T-cell (primary cell): ENCODE measurements around the gene LRRC9. TPM values are rescaled to one million over a fixed set of nuclear protein-coding genes. Genes with fewer than 3 reads are reported as not detected.
"Not testable (repeated sequence)": the region's sequence is repeated elsewhere in the genome, so short reads cannot be mapped to it uniquely, and the experiment has no call there.

Experiments used
- ATAC-seq, 4 experiments: fragments of 200-7000 bp in 3 of 4; fragments of 150-1000 bp in 1 of 4; cut with Tn5 transposase; replicated peaks in 1 of 4; 1 replicate in 3 of 4; 2 replicates in 1 of 4; pipeline ENCODE4 v1.10.0; 2021; ENCODE audit warnings: moderate library complexity in 3 of 4, mild to moderate bottlenecking in 2 of 4, moderate number of reproducible peaks in 1 of 4
- CTCF ChIA-PET, 2 donors: fragments of 300-600 bp; sonication (Branson Sonifier 250); formaldehyde crosslinking; loops; one replicate each; lab custom pipeline; 2022; ENCODE audit warnings: antibody characterized with exemption in 2 of 2; lab: Charles Lee
- POLR2A ChIA-PET, 2 donors: fragments of 300-600 bp; sonication (Branson Sonifier 250); formaldehyde crosslinking; loops; one replicate each; lab custom pipeline; 2022; ENCODE audit warnings: antibody characterized with exemption in 2 of 2; lab: Charles Lee
- DNase-seq, 35 experiments: peaks; one replicate each; pipeline versions ENCODE4 v3.0.0 to v3.0.0-alpha.2; 2013 to 2023
- H3K27ac ChIP-seq: one replicate; pipeline ENCODE4 v1.5.1; 2013; ENCODE audit warnings: low read length
- H3K27me3 ChIP-seq, 2 experiments: replicated peaks in 1 of 2; 1 replicate in 1 of 2; 2 replicates in 1 of 2; pipeline versions ENCODE4 v1.6.1 to v1.7.0; 2013; ENCODE audit warnings: low read length in 1 of 2, mixed read lengths in 1 of 2; ENCODE audit not compliant: control insufficient read depth in 2 of 2, insufficient read depth in 2 of 2; ENCODE audit errors: extremely low read depth in 1 of 2
- H3K36me3 ChIP-seq, 2 donors: 1 replicate in 1 of 2; 2 replicates in 1 of 2; pipeline versions ENCODE4 v1.6.1 to v1.7.0; 2013; ENCODE audit warnings: low read length in 1 of 2; ENCODE audit not compliant: control insufficient read depth in 2 of 2, insufficient read depth in 1 of 2; ENCODE audit errors: extremely low read depth in 1 of 2
- H3K4me1 ChIP-seq, 2 experiments: 1 replicate in 1 of 2; 2 replicates in 1 of 2; pipeline versions ENCODE4 v1.6.1 to v1.7.0; 2013; ENCODE audit warnings: low read length in 2 of 2, mixed read lengths in 1 of 2; ENCODE audit not compliant: insufficient read depth in 2 of 2, control insufficient read depth in 1 of 2; ENCODE audit errors: extremely low read depth in 1 of 2
- H3K4me3 ChIP-seq, 2 donors: 1 replicate in 1 of 2; 2 replicates in 1 of 2; pipeline versions ENCODE4 v1.5.1 to v1.7.0; 2013; ENCODE audit warnings: mild to moderate bottlenecking in 2 of 2, low read length in 1 of 2, moderate library complexity in 1 of 2; ENCODE audit not compliant: control insufficient read depth in 1 of 2; ENCODE audit errors: extremely low read depth in 1 of 2
- H3K9me3 ChIP-seq: 2 replicates; pipeline ENCODE4 v1.7.0; 2013
- H3K27ac Mint-ChIP-seq, 2 donors: one replicate each; pipeline ENCODE4 v1.8.0; 2020 to 2021; ENCODE audit warnings: mild to moderate bottlenecking in 2 of 2, mixed read lengths in 2 of 2
- H3K27me3 Mint-ChIP-seq, 2 donors: one replicate each; pipeline ENCODE4 v1.8.0; 2021 to 2022; ENCODE audit warnings: mixed read lengths in 2 of 2
- H3K36me3 Mint-ChIP-seq: one replicate; pipeline ENCODE4 v1.8.0; 2021; ENCODE audit warnings: mixed read lengths
- H3K4me1 Mint-ChIP-seq, 3 donors: one replicate each; pipeline ENCODE4 v1.8.0; 2020 to 2022; ENCODE audit warnings: mixed read lengths in 3 of 3, mild to moderate bottlenecking in 1 of 3
- H3K4me3 Mint-ChIP-seq, 3 donors: one replicate each; pipeline ENCODE4 v1.8.0; 2020 to 2022; ENCODE audit warnings: mild to moderate bottlenecking in 3 of 3, mixed read lengths in 3 of 3, moderate library complexity in 3 of 3
- H3K9me3 Mint-ChIP-seq, 3 donors: one replicate each; pipeline ENCODE4 v1.8.0; 2020 to 2022; ENCODE audit warnings: mixed read lengths in 3 of 3
- WGBS: methylation state at CpG from one replicate; pipeline ENCODE4 v1.1.5; 2013; ENCODE audit warnings: missing lambda C conversion rate; ENCODE audit not compliant: insufficient coverage; 5-methylcytosine and 5-hydroxymethylcytosine counted together
- total RNA-seq, 35 experiments: library from RNA in 6 of 35; stranded (reverse) in 6 of 35; fragments of 120-200 nt in 1 of 35; gene quantifications; one replicate each; pipeline versions ENCODE4 v1.2.1 to v1.2.4 and lab custom pipeline; 2013 to 2026

LRRC9 gene
- total RNA-seq, 5 donors from 2014 or later (not counting 1 experiment from before 2014, with no cell fraction given): not detected

GRCh38 chr14:60010263-60010662, 90.3 kb downstream of the LRRC9 start:
- H3K4me3 Mint-ChIP-seq, H3K27me3 ChIP-seq, ATAC-seq, H3K36me3 Mint-ChIP-seq, H3K4me3 ChIP-seq, H3K9me3 ChIP-seq, POLR2A ChIA-PET, H3K36me3 ChIP-seq, H3K4me1 ChIP-seq, H3K4me1 Mint-ChIP-seq, H3K27ac Mint-ChIP-seq, DNase-seq, H3K27ac ChIP-seq: not testable (repeated sequence)
- Mint-ChIP-seq H3K27me3 (peaks cover 7 to 11% of the 10 kb centered on the region in 2 donors), H3K9me3 (peaks cover 12 to 16% (median 12%) of the 10 kb centered on the region in 3 donors)
- WGBS: 60% methylated on average over 1 of the region's 4 CpGs
- CTCF ChIA-PET: interaction anchor here in 1 of 2 donors (0.6 kb wide), 1 partner anchor 402 kb away, joined by 4 read pairs; no protein-coding TSS in a partner anchor

GRCh38 chr14:60014402-60014801, 94.5 kb downstream of the LRRC9 start:
- Mint-ChIP-seq H3K4me3 (no peak overlapping the region), H3K9me3 (peaks cover 11 to 16% (median 13%) of the 10 kb centered on the region in 3 donors), H3K4me1 (no peaks in the 10 kb centered on the region), H3K27me3 (peaks cover 2 to 17% of the 10 kb centered on the region in 2 donors), H3K36me3 (peaks cover 5% of the 10 kb centered on the region), H3K27ac (no peak overlapping the region)
- no peaks in the 10 kb centered on the region for H3K4me1 ChIP-seq
- no peaks in the 10 kb centered on the region for H3K9me3 ChIP-seq
- ATAC-seq (no peak), DNase-seq (no peak)
- no CpG with 5 or more reads among the region's 1 CpG for WGBS
- POLR2A ChIA-PET: no interaction called here
- no peaks in the 10 kb centered on the region for H3K36me3 ChIP-seq
- no peak overlapping the region for H3K4me3 ChIP-seq
- H3K27ac ChIP-seq: no peak overlapping the region
- H3K27me3 ChIP-seq: peaks cover 0 to 6% of the 10 kb centered on the region in 2 experiments
- CTCF ChIA-PET: interaction anchor here in 1 of 2 donors (0.6 kb wide), 1 partner anchor 507 kb away, joined by 3 read pairs; no protein-coding TSS in a partner anchor

- Histone ChIP-seq H3K9me3 (no peaks in the 10 kb centered on the region), H3K4me1 (no peaks in the 10 kb centered on the region), H3K4me3 (no peak overlapping the region), H3K36me3 (no peaks in the 10 kb centered on the region), H3K27ac (no peak overlapping the region), H3K27me3 (peaks cover 0 to 2% of the 10 kb centered on the region in 2 experiments)
- POLR2A ChIA-PET: no interaction called here
- H3K4me1 Mint-ChIP-seq: no peaks in the 10 kb centered on the region
- no peak overlapping the region for H3K27ac Mint-ChIP-seq
- H3K27me3 Mint-ChIP-seq: peaks cover 9 to 17% of the 10 kb centered on the region in 2 donors
- H3K9me3 Mint-ChIP-seq: peaks cover 0 to 4% (median 2%) of the 10 kb centered on the region in 3 donors
- DNase-seq: no peak
- CTCF ChIA-PET: no interaction called here
- H3K36me3 Mint-ChIP-seq: no peaks in the 10 kb centered on the region
- H3K4me3 Mint-ChIP-seq: no peak overlapping the region
- no peak for ATAC-seq
- WGBS: no CpG with 5 or more reads among the region's 2 CpGs
These were observed 101.7 kb downstream of the LRRC9 start for GRCh38 chr14:60021619-60022018.

- Mint-ChIP-seq H3K4me1 (no peaks in the 10 kb centered on the region), H3K9me3 (peaks cover 0 to 4% (median 2%) of the 10 kb centered on the region in 3 donors), H3K36me3 (no peaks in the 10 kb centered on the region), H3K27me3 (peaks cover 11% of the 10 kb centered on the region in 2 donors), H3K4me3 (no peak overlapping the region), H3K27ac (no peak overlapping the region)
- DNase-seq (no peak), ATAC-seq (no peak)
- POLR2A ChIA-PET: no interaction called here
- Histone ChIP-seq H3K4me3 (no peak overlapping the region), H3K9me3 (no peaks in the 10 kb centered on the region), H3K36me3 (no peaks in the 10 kb centered on the region), H3K27me3 (peaks cover 0 to 2% of the 10 kb centered on the region in 2 experiments), H3K4me1 (no peaks in the 10 kb centered on the region), H3K27ac (no peak overlapping the region)
- CTCF ChIA-PET: interaction anchor here (0.6 to 0.7 kb wide), 2 partner anchors 10 to 1023 kb away, joined by 3 read pairs; no protein-coding TSS in a partner anchor
These were observed 105.6 kb downstream of the LRRC9 start for GRCh38 chr14:60025571-60025970.

GRCh38 chr14:60035177-60035576, 115.2 kb downstream of the LRRC9 start:
- Histone ChIP-seq H3K27ac (no peak overlapping the region), H3K27me3 (no peaks in the 10 kb centered on the region), H3K4me3 (no peak overlapping the region), H3K4me1 (no peaks in the 10 kb centered on the region), H3K9me3 (no peaks in the 10 kb centered on the region), H3K36me3 (no peaks in the 10 kb centered on the region)
- no peaks in the 10 kb centered on the region for H3K36me3 Mint-ChIP-seq
- no CpG with 5 or more reads among the region's 1 CpG for whole genome bisulfite sequencing
- POLR2A ChIA-PET: no interaction called here
- H3K9me3 Mint-ChIP-seq: peaks cover 4 to 10% (median 5%) of the 10 kb centered on the region in 3 donors
- H3K4me3 Mint-ChIP-seq: no peak overlapping the region
- no peak for ATAC-seq
- CTCF ChIA-PET: interaction anchor here (0.6 to 0.7 kb wide), 2 partner anchors 10 to 1227 kb away, joined by 3 to 5 read pairs; no protein-coding TSS in a partner anchor
- H3K4me1 Mint-ChIP-seq: no peaks in the 10 kb centered on the region
- DNase-seq: no peak
- peaks cover 7 to 20% of the 10 kb centered on the region in 2 donors for H3K27me3 Mint-ChIP-seq
- no peak overlapping the region for H3K27ac Mint-ChIP-seq

- CTCF ChIA-PET: not testable (repeated sequence)
These were observed 128.0 kb downstream of the LRRC9 start for GRCh38 chr14:60047976-60048375.

More at GRCh38 chr14:60047976-60048375, 128.0 kb downstream of the LRRC9 start:
- peak in 1 of 35 experiments; percentile 19 for DNase-seq
- H3K9me3 Mint-ChIP-seq, H3K36me3 Mint-ChIP-seq, H3K4me3 ChIP-seq, POLR2A ChIA-PET, H3K36me3 ChIP-seq, H3K27ac ChIP-seq, H3K9me3 ChIP-seq: not testable (repeated sequence)
- H3K27me3 Mint-ChIP-seq: peaks cover 8 to 44% of the 10 kb centered on the region in 2 donors
- no CpG with 5 or more reads among the region's 1 CpG for WGBS
- peak overlapping the region; percentile 15 to 50 for H3K27ac Mint-ChIP-seq
- peaks cover 0 to 14% of the 10 kb centered on the region in 2 experiments for H3K27me3 ChIP-seq
- peak in 1 of 4 experiments; percentile 74 for ATAC-seq
- peak overlapping the region in 1 of 3 donors; percentile 8 for H3K4me3 Mint-ChIP-seq
- peaks cover 22 to 45% (median 35%) of the 10 kb centered on the region in 3 donors for H3K4me1 Mint-ChIP-seq
- peaks cover 7 to 12% of the 10 kb centered on the region in 2 experiments for H3K4me1 ChIP-seq
